GM12878 (cell line): ENCODE results near the gene PASK. TPM values are rescaled to one million over a fixed set of nuclear protein-coding genes. Genes with fewer than 3 reads are reported as not detected.

Source experiments
- ATAC-seq: fragments of 200-7000 bp; cut with Tn5 transposase; 3 replicates; pipeline ENCODE4 v1.9.1; 2020; ENCODE audit warnings: mild to moderate bottlenecking, moderate library complexity
- BruUV-seq: library from RNA; stranded (reverse); fragments of 400-500 nt; replicated peaks from 2 replicates; lab custom pipeline; 2021; lab: Mats Ljungman, UMichigan
- CTCF ChIA-PET: fragments of 300-600 bp; sonication (Branson Sonifier 250); formaldehyde crosslinking; extraction: SDS; loops from one replicate; lab custom pipeline; 2021; ENCODE audit warnings: inconsistent platforms; lab: Yijun Ruan, JAX
- POLR2A ChIA-PET: fragments of 350-600 bp; formaldehyde crosslinking; extraction: SDS; loops from one replicate; lab custom pipeline; 2021; ENCODE audit warnings: inconsistent platforms; lab: Charles Lee
- RAD21 ChIA-PET: fragments of 300-600 bp; sonication (Branson Sonifier 250); formaldehyde crosslinking; loops from one replicate; lab custom pipeline; 2023; ENCODE audit warnings: antibody characterized with exemption; ENCODE audit not compliant: unreplicated experiment; lab: Charles Lee
- SMC1A ChIA-PET: fragments of 300-600 bp; sonication (Branson Sonifier 250); formaldehyde crosslinking; loops from one replicate; lab custom pipeline; 2023; ENCODE audit not compliant: unreplicated experiment, uncharacterized antibody; lab: Charles Lee
- DNase-seq: peaks from one replicate; pipeline ENCODE4 v3.0.0-alpha.2; 2011; ENCODE audit warnings: low read depth, low spot score
- FAIRE-seq: peaks from 3 replicates; lab custom pipeline; 2011; peaks lifted over from hg19 to GRCh38; lab: Jason Lieb, UNC
- H2AFZ ChIP-seq: 2 replicates; pipeline ENCODE4 v1.6.0; 2011; ENCODE audit warnings: low read depth, low read length, control low read depth; ENCODE audit not compliant: control insufficient read depth
- H3K27ac ChIP-seq: 2 replicates; pipeline ENCODE4 v1.5.1; 2011; ENCODE audit warnings: control low read depth; ENCODE audit not compliant: control insufficient read depth, insufficient read depth
- H3K27me3 ChIP-seq, 2 experiments: replicated peaks in 1 of 2; 2 replicates each; pipeline versions ENCODE4 v1.6.0 to v1.6.1; 2011; ENCODE audit warnings: low read length in 1 of 2; ENCODE audit not compliant: control insufficient read depth in 2 of 2, insufficient read depth in 2 of 2
- H3K36me3 ChIP-seq, 2 experiments: 2 replicates each; pipeline ENCODE4 v1.5.1; 2011; ENCODE audit warnings: low read length in 1 of 2; ENCODE audit not compliant: control insufficient read depth in 2 of 2, insufficient read depth in 2 of 2
- H3K4me1 ChIP-seq: 2 replicates; pipeline ENCODE4 v1.6.1; 2011; ENCODE audit warnings: mild to moderate bottlenecking, low read length, moderate library complexity, mixed read lengths; ENCODE audit not compliant: control insufficient read depth, insufficient read depth
- H3K4me2 ChIP-seq: 2 replicates; pipeline ENCODE4 v1.6.0; 2011; ENCODE audit warnings: control low read depth; ENCODE audit not compliant: control insufficient read depth, insufficient read depth
- H3K4me3 ChIP-seq: fragments of 200-600 bp; sonication (generic); 2 replicates; pipeline ENCODE4 v1.5.1; 2016
- H3K79me2 ChIP-seq: 2 replicates; pipeline ENCODE4 v1.6.0; 2011; ENCODE audit warnings: low read length; ENCODE audit not compliant: control insufficient read depth, insufficient read depth
- H3K9ac ChIP-seq: 2 replicates; pipeline ENCODE4 v1.8.0; 2011; ENCODE audit warnings: low read length, control low read depth, mixed read lengths; ENCODE audit not compliant: control insufficient read depth, insufficient read depth
- H3K9me3 ChIP-seq: replicated peaks from 3 replicates; pipeline ENCODE4 v1.5.1; 2011; ENCODE audit warnings: mild to moderate bottlenecking, low read length; ENCODE audit not compliant: control insufficient read depth, insufficient read depth
- H4K20me1 ChIP-seq: 2 replicates; pipeline ENCODE4 v1.6.0; 2011; ENCODE audit not compliant: control insufficient read depth, insufficient read depth
- ATF3 ChIP-seq: IDR thresholded peaks from 2 replicates; pipeline ENCODE4 v1.6.1; 2011; ENCODE audit warnings: low read depth, mild to moderate bottlenecking, low read length, moderate library complexity, borderline replicate concordance; ENCODE audit errors: extremely low read depth
- BACH1 ChIP-seq: fragments of 450-650 bp; IDR thresholded peaks from 2 replicates; pipeline ENCODE4 v1.6.1; 2017; ENCODE audit warnings: mild to moderate bottlenecking, borderline replicate concordance
- CBX5 ChIP-seq: sonication (generic); IDR thresholded peaks from 2 replicates; pipeline ENCODE4 v1.6.1; 2016; ENCODE audit warnings: low read depth, moderate library complexity, mild to moderate bottlenecking, inconsistent platforms
- EP300 ChIP-seq, 2 experiments: fragments of 150-350 bp in 1 of 2; IDR thresholded peaks; 2 replicates each; pipeline ENCODE4 v1.6.1; 2011 to 2012; ENCODE audit warnings: low read depth in 2 of 2, low read length in 2 of 2, borderline replicate concordance in 1 of 2, improper control_type of control experiment in 1 of 2, inconsistent platforms in 1 of 2; ENCODE audit not compliant: control insufficient read depth in 1 of 2
- GATAD2B ChIP-seq: fragments of 450-650 bp; conservative IDR thresholded peaks from 2 replicates; pipeline ENCODE4 v1.6.1; 2017; ENCODE audit warnings: low read depth, mild to moderate bottlenecking, moderate library complexity
- HDGF ChIP-seq: fragments of 450-650 bp; IDR thresholded peaks from 2 replicates; pipeline ENCODE4 v1.6.1; 2016; ENCODE audit warnings: antibody characterized with exemption
- IRF4 ChIP-seq: IDR thresholded peaks from 2 replicates; pipeline ENCODE4 v1.6.1; 2011; ENCODE audit warnings: low read depth, low read length
- KAT2A ChIP-seq: conservative IDR thresholded peaks from 2 replicates; pipeline ENCODE4 v1.6.1; 2011; ENCODE audit warnings: low read depth, low read length; ENCODE audit not compliant: control insufficient read depth
- MXI1 ChIP-seq: fragments of 150-350 bp; IDR thresholded peaks from 2 replicates; pipeline ENCODE4 v1.6.1; 2011; ENCODE audit warnings: low read depth, mild to moderate bottlenecking, inconsistent platforms, low read length, improper control_type of control experiment
- NKRF ChIP-seq: fragments of 450-650 bp; conservative IDR thresholded peaks from 2 replicates; pipeline ENCODE4 v1.6.1; 2017; ENCODE audit warnings: mild to moderate bottlenecking, moderate library complexity
- POLR2AphosphoS5 ChIP-seq: IDR thresholded peaks from 2 replicates; pipeline ENCODE4 v1.6.1; 2011; ENCODE audit warnings: mild to moderate bottlenecking, low read length, inconsistent platforms
- RBBP5 ChIP-seq: fragments of 200-600 bp; sonication (generic); conservative IDR thresholded peaks from 2 replicates; pipeline ENCODE4 v1.6.1; 2016
- WGBS: methylation state at CpG from one replicate; pipeline ENCODE4 v1.1.6; 2016; ENCODE audit warnings: low lambda C conversion rate; ENCODE audit not compliant: insufficient replicate concordance, insufficient coverage; ENCODE audit errors: missing lambda C conversion rate; 5-methylcytosine and 5-hydroxymethylcytosine counted together
- in situ Hi-C: fragments of 300-500 bp; cut with MboI; formaldehyde crosslinking; loops from 9 replicates; pipeline ENCODE4 v1.14.3; 2018; ENCODE audit warnings: mixed read lengths
- intact Hi-C: fragments of 100-400 bp; cut with micrococcal nuclease; formaldehyde crosslinking; loops from one replicate; pipeline ENCODE4 v1.14.2; 2022; ENCODE audit not compliant: unreplicated experiment
- polyA plus RNA-seq, 11 experiments: library from polyadenylated mRNA; depleted of rRNA in 4 of 11; unstranded in 6 of 11; stranded (reverse) in 5 of 11; fragments of >200 nt; fragmentation: Nextera tagmentation in 4 of 11; fragmentation: Illumina TruSeq in 1 of 11; extraction: Ambion mirVana in 4 of 11; extraction: Trizol in 1 of 11; gene quantifications; 1 replicate in 1 of 11; 2 replicates in 10 of 11; pipeline versions ENCODE4 v1.2.1 to v1.2.3, GENCODE V29; 2011 to 2016; ENCODE audit warnings: inconsistent platforms in 2 of 11, missing spikeins in 2 of 11, low read depth in 1 of 11
- total RNA-seq, 4 experiments: library from RNA; depleted of rRNA in 3 of 4; stranded (reverse); fragments of >200 nt in 3 of 4; fragmentation: Illumina TruSeq in 1 of 4; extraction: Trizol in 1 of 4; gene quantifications; 2 replicates each; pipeline versions ENCODE4 v1.2.1 to v1.2.3, GENCODE V29; 2013 to 2021

The PASK gene
- total and polyA plus RNA-seq, 10 of the 15 experiments (the other 5 are each of a cell fraction or from before 2014, with no cell fraction given) = 9.6 to 62.2 (median 28.5) TPM

GRCh38 chr2:241160318-241160717 lies 11.0 kb upstream of the PASK start:
- RAD21 ChIA-PET = no interaction called here
- Histone ChIP-seq H3K4me2 (no peak overlapping the region), H3K79me2 (no peaks in the 10 kb centered on the region), H3K4me1 (no peaks in the 10 kb centered on the region), H2AFZ (no peak overlapping the region)
- no TSS peak for BruUV-seq
- intact Hi-C loops = no loop called here
- no peak for FAIRE-seq
- TF ChIP-seq BACH1 = no peak
- TF ChIP-seq POLR2AphosphoS5 = no peak
- TF ChIP-seq IRF4 = no peak
- no peak for TF ChIP-seq ATF3
- no peak for TF ChIP-seq KAT2A
- TF ChIP-seq RBBP5 = no peak
- TF ChIP-seq, all 136 proteins: peak for 0
- DNase-seq (no peak), ATAC-seq (no peak)
- Histone ChIP-seq H3K27me3 (no peaks in the 10 kb centered on the region), H4K20me1 (no peaks in the 10 kb centered on the region), H3K36me3 (peaks cover 5 to 48% of the 10 kb centered on the region in 2 experiments), H3K4me3 (no peak overlapping the region), H3K9me3 (no peaks in the 10 kb centered on the region), H3K9ac (no peak overlapping the region), H3K27ac (no peak overlapping the region)
- in situ Hi-C loops = no loop called here
- CTCF ChIA-PET = no interaction called here
- 97% methylated on average over 7 of the region's 7 CpGs for WGBS
- SMC1A ChIA-PET = no interaction called here
- POLR2A ChIA-PET = no interaction called here

GRCh38 chr2:241159116-241159515 lies 9.8 kb upstream of the PASK start:
- Histone ChIP-seq H3K79me2 (no peaks in the 10 kb centered on the region), H3K36me3 (peaks cover 5 to 44% of the 10 kb centered on the region in 2 experiments), H4K20me1 (no peaks in the 10 kb centered on the region), H2AFZ (no peak overlapping the region), H3K27me3 (no peaks in the 10 kb centered on the region), H3K4me3 (no peak overlapping the region), H3K4me2 (no peak overlapping the region), H3K4me1 (no peaks in the 10 kb centered on the region), H3K9me3 (no peaks in the 10 kb centered on the region), H3K9ac (no peak overlapping the region), H3K27ac (no peak overlapping the region)
- SMC1A ChIA-PET = no interaction called here
- TF ChIP-seq NKRF (no peak), GATAD2B (no peak), EP300 (IDR thresholded peaks at IDR 0.05; ENCODE audit: borderline replicate concordance in 1 of 2, control insufficient read depth in 1 of 2, low read depth in 2 of 2, low read length in 2 of 2) (no peak), HDGF (no peak), CBX5 (no peak), MXI1 (no peak)
- POLR2A ChIA-PET = no interaction called here
- intact Hi-C loops (no loop called here), in situ Hi-C loops (no loop called here)
- FAIRE-seq = no peak
- CTCF ChIA-PET = no interaction called here
- BruUV-seq = no TSS peak
- no peak for DNase-seq
- WGBS = 97% methylated on average over 5 of the region's 5 CpGs
- no peak for ATAC-seq
- RAD21 ChIA-PET = no interaction called here
